BE2C (cell line): ENCODE data around the gene SH3BP5.

Experiments
- DNase-seq: peaks from one replicate; pipeline ENCODE4 v3.0.0-alpha.2; 2020
- H3K27me3 ChIP-seq: fragments of 250-450 bp; sonication (Bioruptor Pico); 2 replicates; pipeline ENCODE4 v1.5.1; 2020; ENCODE audit warnings: mild to moderate bottlenecking
- H3K36me3 ChIP-seq: fragments of 250-450 bp; sonication (Bioruptor Pico); 2 replicates; pipeline ENCODE4 v1.5.1; 2020; ENCODE audit warnings: mild to moderate bottlenecking
- H3K4me1 ChIP-seq: fragments of 250-450 bp; sonication (Bioruptor Pico); 2 replicates; pipeline ENCODE4 v1.5.1; 2020
- H3K4me3 ChIP-seq: 2 replicates; pipeline ENCODE4 v1.5.1; 2011; ENCODE audit warnings: low read depth, low read length
- H3K9me3 ChIP-seq: fragments of 250-450 bp; sonication (Bioruptor Pico); 2 replicates; pipeline ENCODE4 v1.5.1; 2020
- CTCF ChIP-seq: IDR thresholded peaks from 2 replicates; pipeline ENCODE4 v1.5.1; 2012; ENCODE audit warnings: mild to moderate bottlenecking, low read depth, low read length

Gene SH3BP5

GRCh38 chr3:15271785-15272381 lies 60.5 kb downstream of the SH3BP5 start:
- Histone ChIP-seq H3K36me3 (no peaks in the 10 kb centered on the region), H3K4me3 (no peak overlapping the region), H3K27me3 (no peaks in the 10 kb centered on the region), H3K9me3 (no peaks in the 10 kb centered on the region), H3K4me1 (peaks cover 8% of the 10 kb centered on the region)
- TF ChIP-seq CTCF: no peak
- no peak for DNase-seq

- TF ChIP-seq CTCF: no peak
- Histone ChIP-seq H3K9me3 (no peaks in the 10 kb centered on the region), H3K4me1 (peaks cover 8% of the 10 kb centered on the region), H3K36me3 (no peaks in the 10 kb centered on the region), H3K27me3 (no peaks in the 10 kb centered on the region), H3K4me3 (no peak overlapping the region)
- no peak for DNase-seq
Measured at GRCh38 chr3:15271030-15271429, 61.4 kb downstream of the SH3BP5 start.

- Histone ChIP-seq H3K9me3 (no peaks in the 10 kb centered on the region), H3K27me3 (no peaks in the 10 kb centered on the region), H3K4me1 (peaks cover 8% of the 10 kb centered on the region), H3K36me3 (no peaks in the 10 kb centered on the region), H3K4me3 (peak overlapping the region; percentile 16)
- TF ChIP-seq CTCF: no peak
- peak; percentile 86 for DNase-seq
Measured at GRCh38 chr3:15269091-15269989, 63.0 kb downstream of the SH3BP5 start.

GRCh38 chr3:15268033-15268631 lies 64.3 kb downstream of the SH3BP5 start:
- DNase-seq: peak; percentile 81
- TF ChIP-seq CTCF: peak; percentile 85
- Histone ChIP-seq H3K36me3 (no peaks in the 10 kb centered on the region), H3K27me3 (no peaks in the 10 kb centered on the region), H3K4me1 (peaks cover 8% of the 10 kb centered on the region), H3K9me3 (no peaks in the 10 kb centered on the region), H3K4me3 (no peak overlapping the region)

GRCh38 chr3:15267502-15267901 lies 64.9 kb downstream of the SH3BP5 start:
- Histone ChIP-seq H3K36me3 (no peaks in the 10 kb centered on the region), H3K4me3 (no peak overlapping the region), H3K27me3 (no peaks in the 10 kb centered on the region), H3K9me3 (no peaks in the 10 kb centered on the region), H3K4me1 (peaks cover 8% of the 10 kb centered on the region)
- DNase-seq: no peak
- no peak for TF ChIP-seq CTCF
